NCI-H2227 (cell line): ENCODE results near the gene MMAB.

ENCODE experiments used
- DNase-seq: peaks from one replicate; lab custom pipeline; 2025; ENCODE audit not compliant: unreplicated experiment; lab: John Stamatoyannopoulos, UW

MMAB gene

GRCh38 chr12:109541413-109541726 is 31.9 kb downstream of the MMAB start:
- DNase-seq, result no peak

- DNase-seq, result no peak
Observed at GRCh38 chr12:109540526-109541412, 32.5 kb downstream of the MMAB start.

GRCh38 chr12:109539508-109539907 is 33.8 kb downstream of the MMAB start:
- DNase-seq, result no peak

- DNase-seq, result no peak
Observed at GRCh38 chr12:109538191-109538863, 35.0 kb downstream of the MMAB start.

GRCh38 chr12:109537136-109537535 is 36.2 kb downstream of the MMAB start:
- no peak for DNase-seq

- DNase-seq, result no peak
Observed at GRCh38 chr12:109535863-109536250, 37.4 kb downstream of the MMAB start.

- DNase-seq, result no peak
Observed at GRCh38 chr12:109535231-109535862, 38.0 kb downstream of the MMAB start.

- no peak for DNase-seq
Observed at GRCh38 chr12:109534456-109534855, 38.8 kb downstream of the MMAB start.

- DNase-seq, result no peak
Observed at GRCh38 chr12:109533487-109533740, 39.9 kb downstream of the MMAB start.

GRCh38 chr12:109532721-109533486 is 40.4 kb downstream of the MMAB start:
- DNase-seq, result no peak

- DNase-seq, result no peak
Observed at GRCh38 chr12:109531411-109531810, 41.9 kb downstream of the MMAB start.

GRCh38 chr12:109529691-109530640 is 43.3 kb downstream of the MMAB start:
- no peak for DNase-seq

- no peak for DNase-seq
Observed at GRCh38 chr12:109527489-109528123, 45.7 kb downstream of the MMAB start.

- no peak for DNase-seq
Observed at GRCh38 chr12:109525279-109525585, 48.1 kb downstream of the MMAB start.

GRCh38 chr12:109524466-109525278 is 48.6 kb downstream of the MMAB start:
- no peak for DNase-seq

- DNase-seq, result no peak
Observed at GRCh38 chr12:109523504-109523903, 49.8 kb downstream of the MMAB start.

GRCh38 chr12:109523071-109523470 is 50.2 kb downstream of the MMAB start:
- no peak for DNase-seq

- DNase-seq, result no peak
Observed at GRCh38 chr12:109521831-109522230, 51.5 kb downstream of the MMAB start.

GRCh38 chr12:109519787-109520186 is 53.5 kb downstream of the MMAB start:
- DNase-seq, result no peak
